BLaER1 treated with 17β-estradiol and CSF1 and Interleukin-3, amounts not matched to agents 10 nM and 100 nM (cell line): ENCODE data around the gene IGSF21.

Experiments
- H3K27ac ChIP-seq, 11 experiments: shearing (Covaris generic); formaldehyde crosslinking; 2 replicates each; pipeline ENCODE4 v1.8.1; 2022
- H3K27me3 ChIP-seq, 11 experiments: shearing (Covaris generic); formaldehyde crosslinking; 2 replicates each; pipeline ENCODE4 v1.8.1; 2022
- H3K36me3 ChIP-seq, 11 experiments: shearing (Covaris generic); formaldehyde crosslinking; 2 replicates each; pipeline ENCODE4 v1.8.1; 2022
- H3K4me1 ChIP-seq, 10 experiments: shearing (Covaris generic); formaldehyde crosslinking; 2 replicates each; pipeline ENCODE4 v1.8.1; 2022
- H3K4me2 ChIP-seq, 11 experiments: shearing (Covaris generic); formaldehyde crosslinking; 2 replicates each; pipeline ENCODE4 v1.8.1; 2022
- H3K4me3 ChIP-seq, 10 experiments: shearing (Covaris generic); formaldehyde crosslinking; 2 replicates each; pipeline ENCODE4 v1.8.1; 2022
- H3K9ac ChIP-seq, 11 experiments: shearing (Covaris generic); formaldehyde crosslinking; 2 replicates each; pipeline ENCODE4 v1.8.1; 2022
- H3K9me3 ChIP-seq, 11 experiments: shearing (Covaris generic); formaldehyde crosslinking; replicated peaks in 1 of 11; 2 replicates each; pipeline ENCODE4 v1.8.1; 2022
- H4K20me1 ChIP-seq, 11 experiments: shearing (Covaris generic); formaldehyde crosslinking; 2 replicates each; pipeline ENCODE4 v1.8.1; 2022
- Cebpa-rat ChIP-seq, 11 experiments: shearing (Covaris generic); IDR thresholded peaks; 2 replicates each; pipeline ENCODE4 v1.8.1; 2022

The IGSF21 gene

DNA sequence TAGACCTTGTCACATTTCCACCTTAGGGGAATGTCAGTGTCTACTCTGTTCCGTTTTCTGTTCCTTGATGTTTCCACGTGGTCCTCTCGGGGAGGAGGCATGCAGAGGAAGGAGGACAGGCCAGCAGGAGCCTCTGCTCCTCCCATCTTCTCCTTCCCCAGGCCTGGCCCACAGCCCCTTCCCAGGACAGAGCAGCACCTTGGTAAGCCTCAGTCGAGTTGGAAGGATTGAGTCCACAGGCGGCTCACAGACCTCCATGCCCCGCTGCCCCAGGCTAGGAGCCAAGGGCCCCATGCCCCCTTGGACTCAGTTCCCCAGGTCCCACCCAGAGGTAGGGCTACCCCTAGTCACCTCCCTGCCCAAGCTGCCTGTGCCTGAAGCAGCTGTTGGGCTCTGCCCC, 36.5 kb downstream of the IGSF21 start:
- peaks cover 0 to 7% (median 0%) of the 10 kb centered on the region in 10 experiments; a peak in 3 of 20 replicates for H3K4me1 ChIP-seq
- no peaks in the 10 kb centered on the region for H3K9me3 ChIP-seq
- no peak overlapping the region for H3K4me2 ChIP-seq
- peaks cover 0 to 5% (median 0%) of the 10 kb centered on the region in 11 experiments; a peak in 2 of 22 replicates for H4K20me1 ChIP-seq
- no peak for TF ChIP-seq Cebpa-rat (IDR thresholded peaks at IDR 0.05)
- H3K9ac ChIP-seq = no peak overlapping the region
- no peaks in the 10 kb centered on the region for H3K27me3 ChIP-seq
- H3K4me3 ChIP-seq = no peak overlapping the region
- H3K27ac ChIP-seq = no peak overlapping the region
- H3K36me3 ChIP-seq = no peaks in the 10 kb centered on the region

DNA sequence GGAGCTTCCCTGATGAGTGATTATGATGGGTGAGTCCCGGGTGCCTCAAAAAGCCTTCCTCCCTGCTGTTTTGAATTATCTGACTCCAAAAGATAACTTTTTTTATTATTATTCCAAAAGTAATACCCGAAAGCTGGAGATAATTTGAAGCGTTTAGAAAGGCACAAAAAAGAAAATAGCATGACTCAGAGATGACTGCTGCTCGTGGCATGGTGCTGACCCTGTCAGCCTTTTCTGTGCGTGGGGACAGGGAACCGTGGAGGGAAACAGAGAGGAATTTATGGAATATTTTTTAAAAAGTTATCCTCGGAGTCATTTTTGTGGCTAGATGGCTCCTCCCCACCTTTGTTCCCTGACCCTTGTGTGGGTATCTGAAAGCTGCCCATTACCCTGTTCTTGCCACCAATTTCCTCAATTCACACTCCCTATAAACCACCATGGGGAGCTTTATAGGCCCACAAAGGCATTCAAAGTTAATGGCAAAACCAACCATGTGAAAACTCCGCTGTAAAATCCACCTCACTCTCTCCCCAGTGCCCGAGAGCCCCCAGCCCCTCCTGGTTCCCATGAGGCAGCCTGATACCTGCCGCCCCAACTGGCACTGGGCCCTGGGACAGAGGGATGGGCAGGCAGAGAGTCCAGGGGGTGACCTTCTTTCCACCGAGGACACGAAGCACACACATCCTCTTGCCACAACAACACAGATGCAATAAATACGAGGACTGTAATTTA, 37.5 kb downstream of the IGSF21 start:
- Histone ChIP-seq H3K9me3 (no peaks in the 10 kb centered on the region), H3K4me2 (no peak overlapping the region), H3K27ac (no peak overlapping the region), H3K27me3 (no peaks in the 10 kb centered on the region), H3K4me3 (no peak overlapping the region), H4K20me1 (peaks cover 0 to 5% (median 0%) of the 10 kb centered on the region in 11 experiments; a peak in 2 of 22 replicates), H3K4me1 (no peaks in the 10 kb centered on the region), H3K9ac (no peak overlapping the region), H3K36me3 (no peaks in the 10 kb centered on the region)
- no peak for TF ChIP-seq Cebpa-rat (IDR thresholded peaks at IDR 0.05)

DNA sequence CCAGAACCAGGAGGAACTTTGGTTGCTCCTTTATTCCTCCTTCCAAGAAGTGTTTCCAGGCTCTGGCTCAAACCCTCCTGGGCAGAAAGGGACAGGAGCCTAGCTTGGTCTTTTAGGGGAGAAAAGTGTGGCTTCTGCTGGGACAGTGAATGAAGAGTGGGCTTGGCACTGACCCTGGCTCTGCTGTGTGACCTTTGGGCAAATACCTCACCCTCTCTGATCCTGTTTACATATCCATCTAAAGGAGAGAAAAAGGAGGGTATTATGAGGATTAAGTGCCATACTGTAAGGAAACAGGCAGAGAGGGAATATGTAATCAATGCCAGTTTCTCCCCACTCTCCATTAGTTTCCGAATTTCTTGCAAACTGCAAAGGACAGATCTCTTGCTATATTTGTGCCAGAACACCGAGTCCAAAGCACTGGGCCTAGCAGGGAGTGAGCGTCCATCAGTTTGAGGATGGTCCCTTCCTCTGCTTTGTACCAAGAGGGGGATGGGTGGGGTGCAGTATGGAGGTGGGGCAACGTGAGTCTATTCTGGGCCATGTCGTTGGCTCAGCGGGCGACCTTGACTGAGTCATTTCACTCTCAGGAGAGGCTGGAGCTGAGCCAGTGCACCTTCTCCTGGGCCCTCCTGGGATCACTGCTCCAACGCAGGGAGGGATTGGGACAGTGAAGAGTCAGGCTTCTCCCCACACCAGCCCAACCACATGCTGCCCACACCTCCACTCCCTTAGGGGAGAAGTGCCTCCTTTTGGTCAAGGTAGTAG, 38.4 kb downstream of the IGSF21 start:
- Histone ChIP-seq H3K4me3 (no peak overlapping the region), H3K4me1 (no peaks in the 10 kb centered on the region), H3K36me3 (no peaks in the 10 kb centered on the region), H3K27me3 (no peaks in the 10 kb centered on the region), H3K27ac (no peak overlapping the region), H4K20me1 (peaks cover 0 to 5% (median 0%) of the 10 kb centered on the region in 11 experiments; a peak in 2 of 22 replicates), H3K4me2 (no peak overlapping the region), H3K9ac (no peak overlapping the region), H3K9me3 (no peaks in the 10 kb centered on the region)
- TF ChIP-seq Cebpa-rat (IDR thresholded peaks at IDR 0.05) = no peak

DNA sequence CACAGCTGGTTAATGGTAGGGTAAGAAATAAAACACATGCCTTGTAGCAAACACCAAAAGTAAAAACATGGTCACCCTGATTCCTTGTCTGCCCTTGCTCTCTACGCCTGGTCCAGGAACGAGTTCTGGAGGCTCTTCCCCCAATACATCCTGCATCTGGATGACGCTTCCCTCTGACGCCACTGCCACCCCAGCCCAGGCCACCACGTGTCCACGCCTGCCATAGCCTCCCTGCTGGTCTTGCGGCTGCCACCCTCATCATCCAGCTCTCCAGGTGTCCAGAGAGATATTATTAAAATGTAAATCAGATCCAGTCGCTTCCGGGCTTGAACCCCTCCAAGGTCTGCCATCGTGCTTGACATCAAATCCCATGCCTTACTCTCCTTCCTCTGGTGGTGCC, 39.3 kb downstream of the IGSF21 start:
- no peak overlapping the region for H3K4me2 ChIP-seq

DNA sequence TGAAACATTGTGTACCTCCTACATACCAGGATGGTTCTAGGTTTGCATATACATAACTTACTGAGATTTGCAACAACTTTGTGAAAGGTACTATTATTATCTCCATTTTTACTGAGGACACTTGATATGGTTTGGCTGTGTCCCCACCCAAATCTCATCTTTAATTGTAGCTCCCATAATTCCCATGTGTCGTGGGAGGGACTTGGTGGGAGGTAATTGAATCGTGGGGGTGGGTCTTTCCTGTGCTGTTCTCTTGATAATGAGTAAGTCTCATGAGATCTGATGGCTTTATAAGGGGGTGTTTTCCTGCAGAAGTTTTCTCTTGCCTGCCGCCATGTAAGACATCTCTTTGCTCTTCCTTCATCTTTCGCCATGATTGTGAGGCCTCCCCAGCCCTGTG, 40.1 kb downstream of the IGSF21 start:
- H3K4me3 ChIP-seq = no peak overlapping the region
- H4K20me1 ChIP-seq = peaks cover 0 to 4% (median 0%) of the 10 kb centered on the region in 11 experiments; a peak in 2 of 22 replicates
- TF ChIP-seq Cebpa-rat (IDR thresholded peaks at IDR 0.05) = no peak
- no peaks in the 10 kb centered on the region for H3K4me1 ChIP-seq
- no peak overlapping the region for H3K9ac ChIP-seq
- H3K4me2 ChIP-seq = no peak overlapping the region
- H3K36me3 ChIP-seq = no peaks in the 10 kb centered on the region
- no peaks in the 10 kb centered on the region for H3K9me3 ChIP-seq
- no peaks in the 10 kb centered on the region for H3K27me3 ChIP-seq
- no peak overlapping the region for H3K27ac ChIP-seq

More for the DNA sequence above, 39.3 kb downstream of the IGSF21 start:
- no peak overlapping the region for H3K9ac ChIP-seq
- H4K20me1 ChIP-seq = peaks cover 0 to 5% (median 0%) of the 10 kb centered on the region in 11 experiments; a peak in 2 of 22 replicates
- no peaks in the 10 kb centered on the region for H3K9me3 ChIP-seq
- H3K4me3 ChIP-seq = no peak overlapping the region
- no peaks in the 10 kb centered on the region for H3K27me3 ChIP-seq
- H3K27ac ChIP-seq = no peak overlapping the region
- H3K36me3 ChIP-seq = no peaks in the 10 kb centered on the region
- no peak for TF ChIP-seq Cebpa-rat (IDR thresholded peaks at IDR 0.05)
- no peaks in the 10 kb centered on the region for H3K4me1 ChIP-seq

DNA sequence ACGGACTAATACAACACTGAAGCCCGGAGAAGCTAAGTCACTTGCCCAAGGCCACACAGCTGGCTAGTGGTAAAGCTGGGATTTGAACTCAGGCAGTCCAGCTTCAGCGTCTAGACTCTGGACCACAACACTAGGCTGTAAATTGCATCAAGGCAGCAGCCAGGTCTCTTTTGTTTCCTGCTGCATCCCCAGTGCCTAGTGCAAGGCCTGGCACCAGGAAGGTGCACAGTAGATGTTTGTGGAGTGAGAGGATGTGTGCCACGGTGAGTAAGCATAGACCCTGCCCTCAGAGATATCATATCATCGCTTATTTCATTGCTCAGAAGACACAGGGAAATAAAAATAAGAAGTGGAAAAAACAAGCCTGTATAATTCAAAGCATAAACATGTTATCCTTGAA, 40.9 kb downstream of the IGSF21 start:
- Histone ChIP-seq H4K20me1 (no peaks in the 10 kb centered on the region), H3K27me3 (no peaks in the 10 kb centered on the region), H3K9ac (no peak overlapping the region), H3K4me3 (no peak overlapping the region), H3K4me2 (no peak overlapping the region), H3K27ac (no peak overlapping the region), H3K36me3 (no peaks in the 10 kb centered on the region), H3K4me1 (no peaks in the 10 kb centered on the region), H3K9me3 (no peaks in the 10 kb centered on the region)
- TF ChIP-seq Cebpa-rat (IDR thresholded peaks at IDR 0.05) = no peak

DNA sequence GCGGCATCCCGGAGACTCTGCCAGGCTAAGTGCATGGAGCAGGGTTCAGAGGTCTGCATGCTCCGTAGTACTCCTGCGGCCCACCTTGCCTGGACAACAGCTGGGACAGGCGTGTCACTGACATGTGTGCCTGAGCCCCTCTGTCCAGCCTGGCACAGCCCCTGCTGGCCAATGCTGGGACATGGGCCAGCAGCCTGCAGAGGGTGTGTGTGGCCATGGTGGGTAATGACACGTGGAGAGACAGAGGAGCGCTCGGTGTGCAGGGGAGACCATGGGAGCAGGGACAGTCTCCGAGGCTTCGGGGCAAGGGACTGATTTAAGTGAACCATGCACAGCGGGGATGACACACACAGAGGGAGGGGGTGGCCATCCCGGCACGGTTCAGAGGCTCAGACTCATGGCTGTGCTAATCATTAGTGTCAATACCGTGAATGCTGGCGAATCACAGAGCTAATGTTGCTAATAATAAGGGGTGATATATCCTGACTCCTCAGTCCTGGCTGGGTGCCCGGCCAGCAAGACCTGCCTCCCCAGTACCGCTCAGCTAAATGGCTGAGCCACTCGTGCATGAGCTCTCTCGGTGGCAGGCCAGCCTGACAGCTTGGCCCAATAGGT, 41.5 kb downstream of the IGSF21 start:
- Histone ChIP-seq H3K36me3 (no peaks in the 10 kb centered on the region), H3K4me2 (no peak overlapping the region), H3K4me1 (no peaks in the 10 kb centered on the region), H3K27me3 (no peaks in the 10 kb centered on the region), H3K9me3 (no peaks in the 10 kb centered on the region), H3K4me3 (no peak overlapping the region), H3K9ac (no peak overlapping the region), H3K27ac (no peak overlapping the region), H4K20me1 (no peaks in the 10 kb centered on the region)
- no peak for TF ChIP-seq Cebpa-rat (IDR thresholded peaks at IDR 0.05)

DNA sequence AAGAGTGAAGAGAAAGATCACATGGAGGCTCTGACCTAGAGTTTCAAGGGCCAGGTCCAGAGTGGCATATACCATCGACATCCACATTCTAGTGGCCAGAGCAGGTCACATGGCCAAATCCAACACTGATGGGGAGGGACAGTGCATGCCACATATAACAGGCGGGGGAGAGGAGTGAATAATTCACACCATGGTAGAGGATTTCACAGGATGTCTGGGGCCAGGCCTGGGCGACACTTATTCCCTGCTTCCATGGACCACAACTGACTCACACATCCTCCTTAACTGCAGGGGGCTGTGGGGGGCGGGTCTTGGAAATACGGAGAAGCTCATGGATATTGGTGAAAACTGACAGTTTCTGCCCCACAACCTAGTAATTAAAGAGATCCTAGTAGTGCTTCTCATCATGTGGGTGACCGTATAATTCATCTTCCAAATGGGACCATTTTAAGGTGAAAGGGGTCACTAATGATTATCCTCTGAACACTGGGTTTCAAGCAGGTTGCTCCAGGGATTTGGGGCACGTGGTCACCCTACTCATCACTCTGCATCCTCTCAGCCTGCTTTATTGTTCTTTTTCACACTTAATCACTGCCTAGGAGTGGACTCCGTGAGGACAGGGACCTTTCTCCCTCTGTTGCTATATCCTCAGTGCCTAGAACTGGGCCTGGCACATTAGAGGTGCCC, 44.0 kb downstream of the IGSF21 start:
- H3K27ac ChIP-seq = no peak overlapping the region

More for the DNA sequence above, 44.0 kb downstream of the IGSF21 start:
- Histone ChIP-seq H3K9me3 (no peaks in the 10 kb centered on the region), H3K4me2 (no peak overlapping the region), H3K27me3 (no peaks in the 10 kb centered on the region), H3K9ac (no peak overlapping the region), H3K36me3 (no peaks in the 10 kb centered on the region), H4K20me1 (no peaks in the 10 kb centered on the region), H3K4me3 (no peak overlapping the region), H3K4me1 (peaks cover 0 to 7% (median 0%) of the 10 kb centered on the region in 10 experiments; a peak in 1 of 20 replicates)
- no peak for TF ChIP-seq Cebpa-rat (IDR thresholded peaks at IDR 0.05)
